ENCODE measurements around the gene NLRP10.

NLRP10 gene

GRCh38 chr11:7999795-8000194, 34.5 kb upstream of the NLRP10 start (continued):
- no peak for TF ChIP-seq ZNF626 (tag by site-specific recombination; IDR thresholded peaks at IDR 0.05)
- no peak for TF ChIP-seq ZBTB8A (tag by site-specific recombination; IDR thresholded peaks at IDR 0.05)
- TF ChIP-seq ZNF23 (tag by site-specific recombination; IDR thresholded peaks at IDR 0.05; ENCODE audit: borderline replicate concordance) = no peak
- TF ChIP-seq PRDM2 (tag by site-specific recombination; IDR thresholded peaks at IDR 0.05; ENCODE audit: borderline replicate concordance) = no peak
- no peak for TF ChIP-seq YY2 (tag by site-specific recombination; IDR thresholded peaks at IDR 0.05)
- TF ChIP-seq ZNF530 (tag by site-specific recombination; IDR thresholded peaks at IDR 0.05; ENCODE audit: low read depth) = no peak

- POLR2A ChIA-PET = no interaction called here
- Histone ChIP-seq H3K36me3 (ENCODE audit: control insufficient read depth in 2 of 2, insufficient read depth in 1 of 2, low read length in 2 of 2) (peaks cover 20 to 95% of the 10 kb centered on the region in 2 experiments), H3K4me1 (ENCODE audit: control insufficient read depth, insufficient read depth, low read length) (no peaks in the 10 kb centered on the region), H3K27ac (ENCODE audit: extremely low read depth, low read depth, low read length) (no peak overlapping the region), H3K9me3 (ENCODE audit: control insufficient read depth, insufficient read depth, low read depth, low read length) (no peaks in the 10 kb centered on the region), H3K4me3 (ENCODE audit: low read depth, low read length) (no peak overlapping the region)
- CTCF ChIA-PET = interaction anchor here (0.6 to 1.3 kb wide), 3 partner anchors 8 to 106 kb away, joined by 3 to 4 read pairs (median 3); partner anchors contain the start of gene EIF3F
- TF ChIP-seq ZSCAN16 (tag by site-specific recombination; IDR thresholded peaks at IDR 0.05) = no peak
- TF ChIP-seq ZNF513 (tag by site-specific recombination; IDR thresholded peaks at IDR 0.05) = no peak
- no peak for TF ChIP-seq REST (tag by site-specific recombination; IDR thresholded peaks at IDR 0.05)
- TF ChIP-seq AEBP2 (tag by site-specific recombination; IDR thresholded peaks at IDR 0.05; ENCODE audit: borderline replicate concordance) = no peak
- no peak for TF ChIP-seq ZFP69B (tag by site-specific recombination; IDR thresholded peaks at IDR 0.05)
- no peak for TF ChIP-seq ZNF600 (tag by site-specific recombination; IDR thresholded peaks at IDR 0.05)
- no peak for TF ChIP-seq MEIS1 (CRISPR knock-in tag; IDR thresholded peaks at IDR 0.05; ENCODE audit: borderline replicate concordance)
- no peak for TF ChIP-seq PRDM4 (tag by site-specific recombination; IDR thresholded peaks at IDR 0.05)
- TF ChIP-seq YY2 (tag by site-specific recombination; IDR thresholded peaks at IDR 0.05) = no peak
- TF ChIP-seq ZFHX2 (tag by site-specific recombination; conservative IDR thresholded peaks at IDR 0.05) = no peak
- no peak for TF ChIP-seq ZBTB1 (tag by site-specific recombination; IDR thresholded peaks at IDR 0.05)
- no peak for TF ChIP-seq ZNF544 (tag by site-specific recombination; IDR thresholded peaks at IDR 0.05)
- no peak for TF ChIP-seq GLIS2 (tag by site-specific recombination; IDR thresholded peaks at IDR 0.05)
- no peak for TF ChIP-seq ZNF214 (tag by site-specific recombination; IDR thresholded peaks at IDR 0.05; ENCODE audit: borderline replicate concordance)
These were observed 29.5 kb upstream of the NLRP10 start for GRCh38 chr11:7994581-7995278.

Measured in HEK293 (cell line).